IPS-11a (cell line): Measurements from ENCODE around the gene RP9.
"Not testable (repeated sequence)": the region's sequence is repeated elsewhere in the genome, so short reads cannot be mapped to it uniquely, and the experiment has no call there.

Source experiments
- H3K4me3 ChIP-seq: one replicate; pipeline ENCODE4 v1.5.1; 2013; ENCODE audit warnings: low read depth, low read length, control low read depth

RP9 gene

GRCh38 chr7:33107136-33108066 lies 1.8 kb downstream of the RP9 start:
- no peak overlapping the region for H3K4me3 ChIP-seq

- H3K4me3 ChIP-seq = no peak overlapping the region
These were observed 7.3 kb downstream of the RP9 start for GRCh38 chr7:33101906-33102305.

- no peak overlapping the region for H3K4me3 ChIP-seq
These were observed 8.4 kb downstream of the RP9 start for GRCh38 chr7:33100770-33101169.

- H3K4me3 ChIP-seq = no peak overlapping the region
These were observed 9.9 kb downstream of the RP9 start for GRCh38 chr7:33099154-33099940.

GRCh38 chr7:33094745-33095275 lies 14.4 kb downstream of the RP9 start:
- H3K4me3 ChIP-seq = not testable (repeated sequence)

- H3K4me3 ChIP-seq = no peak overlapping the region
These were observed 15.9 kb downstream of the RP9 start for GRCh38 chr7:33093266-33093665.

- H3K4me3 ChIP-seq = no peak overlapping the region
These were observed 17.5 kb downstream of the RP9 start for GRCh38 chr7:33091641-33092191.

GRCh38 chr7:33091111-33091531 lies 18.1 kb downstream of the RP9 start:
- H3K4me3 ChIP-seq = no peak overlapping the region

GRCh38 chr7:33089142-33089541 lies 20.1 kb downstream of the RP9 start:
- H3K4me3 ChIP-seq = no peak overlapping the region

GRCh38 chr7:33087858-33088257 lies 21.3 kb downstream of the RP9 start:
- no peak overlapping the region for H3K4me3 ChIP-seq

- H3K4me3 ChIP-seq = no peak overlapping the region
These were observed 21.8 kb downstream of the RP9 start for GRCh38 chr7:33087356-33087755.

- H3K4me3 ChIP-seq = no peak overlapping the region
These were observed 29.2 kb downstream of the RP9 start for GRCh38 chr7:33079763-33080690.

GRCh38 chr7:33079096-33079495 lies 30.1 kb downstream of the RP9 start:
- H3K4me3 ChIP-seq = no peak overlapping the region

GRCh38 chr7:33076737-33077136 lies 32.5 kb downstream of the RP9 start:
- H3K4me3 ChIP-seq = no peak overlapping the region

- H3K4me3 ChIP-seq = no peak overlapping the region
These were observed 33.2 kb downstream of the RP9 start for GRCh38 chr7:33075818-33076518.

GRCh38 chr7:33073243-33073642 lies 36.0 kb downstream of the RP9 start:
- no peak overlapping the region for H3K4me3 ChIP-seq

- no peak overlapping the region for H3K4me3 ChIP-seq
These were observed 36.7 kb downstream of the RP9 start for GRCh38 chr7:33072471-33072870.

- H3K4me3 ChIP-seq = no peak overlapping the region
These were observed 38.4 kb downstream of the RP9 start for GRCh38 chr7:33070831-33071230.

- H3K4me3 ChIP-seq = no peak overlapping the region
These were observed 38.9 kb downstream of the RP9 start for GRCh38 chr7:33070277-33070676.

- H3K4me3 ChIP-seq = no peak overlapping the region
These were observed 41.3 kb downstream of the RP9 start for GRCh38 chr7:33067921-33068320.
